Measurements from ENCODE around the gene NRDE2. TPM values are rescaled to one million over a fixed set of nuclear protein-coding genes. Genes with fewer than 3 reads are reported as not detected.
A peak's percentile ranks its signal among the peaks of the same experiment; 100 is the strongest.

Gene NRDE2, protein sequence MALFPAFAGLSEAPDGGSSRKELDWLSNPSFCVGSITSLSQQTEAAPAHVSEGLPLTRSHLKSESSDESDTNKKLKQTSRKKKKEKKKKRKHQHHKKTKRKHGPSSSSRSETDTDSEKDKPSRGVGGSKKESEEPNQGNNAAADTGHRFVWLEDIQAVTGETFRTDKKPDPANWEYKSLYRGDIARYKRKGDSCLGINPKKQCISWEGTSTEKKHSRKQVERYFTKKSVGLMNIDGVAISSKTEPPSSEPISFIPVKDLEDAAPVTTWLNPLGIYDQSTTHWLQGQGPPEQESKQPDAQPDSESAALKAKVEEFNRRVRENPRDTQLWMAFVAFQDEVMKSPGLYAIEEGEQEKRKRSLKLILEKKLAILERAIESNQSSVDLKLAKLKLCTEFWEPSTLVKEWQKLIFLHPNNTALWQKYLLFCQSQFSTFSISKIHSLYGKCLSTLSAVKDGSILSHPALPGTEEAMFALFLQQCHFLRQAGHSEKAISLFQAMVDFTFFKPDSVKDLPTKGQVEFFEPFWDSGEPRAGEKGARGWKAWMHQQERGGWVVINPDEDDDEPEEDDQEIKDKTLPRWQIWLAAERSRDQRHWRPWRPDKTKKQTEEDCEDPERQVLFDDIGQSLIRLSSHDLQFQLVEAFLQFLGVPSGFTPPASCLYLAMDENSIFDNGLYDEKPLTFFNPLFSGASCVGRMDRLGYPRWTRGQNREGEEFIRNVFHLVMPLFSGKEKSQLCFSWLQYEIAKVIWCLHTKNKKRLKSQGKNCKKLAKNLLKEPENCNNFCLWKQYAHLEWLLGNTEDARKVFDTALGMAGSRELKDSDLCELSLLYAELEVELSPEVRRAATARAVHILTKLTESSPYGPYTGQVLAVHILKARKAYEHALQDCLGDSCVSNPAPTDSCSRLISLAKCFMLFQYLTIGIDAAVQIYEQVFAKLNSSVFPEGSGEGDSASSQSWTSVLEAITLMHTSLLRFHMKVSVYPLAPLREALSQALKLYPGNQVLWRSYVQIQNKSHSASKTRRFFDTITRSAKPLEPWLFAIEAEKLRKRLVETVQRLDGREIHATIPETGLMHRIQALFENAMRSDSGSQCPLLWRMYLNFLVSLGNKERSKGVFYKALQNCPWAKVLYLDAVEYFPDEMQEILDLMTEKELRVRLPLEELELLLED
- total RNA-seq, result 10 to 100 TPM; 26.4 to 37.3 TPM

DNA sequence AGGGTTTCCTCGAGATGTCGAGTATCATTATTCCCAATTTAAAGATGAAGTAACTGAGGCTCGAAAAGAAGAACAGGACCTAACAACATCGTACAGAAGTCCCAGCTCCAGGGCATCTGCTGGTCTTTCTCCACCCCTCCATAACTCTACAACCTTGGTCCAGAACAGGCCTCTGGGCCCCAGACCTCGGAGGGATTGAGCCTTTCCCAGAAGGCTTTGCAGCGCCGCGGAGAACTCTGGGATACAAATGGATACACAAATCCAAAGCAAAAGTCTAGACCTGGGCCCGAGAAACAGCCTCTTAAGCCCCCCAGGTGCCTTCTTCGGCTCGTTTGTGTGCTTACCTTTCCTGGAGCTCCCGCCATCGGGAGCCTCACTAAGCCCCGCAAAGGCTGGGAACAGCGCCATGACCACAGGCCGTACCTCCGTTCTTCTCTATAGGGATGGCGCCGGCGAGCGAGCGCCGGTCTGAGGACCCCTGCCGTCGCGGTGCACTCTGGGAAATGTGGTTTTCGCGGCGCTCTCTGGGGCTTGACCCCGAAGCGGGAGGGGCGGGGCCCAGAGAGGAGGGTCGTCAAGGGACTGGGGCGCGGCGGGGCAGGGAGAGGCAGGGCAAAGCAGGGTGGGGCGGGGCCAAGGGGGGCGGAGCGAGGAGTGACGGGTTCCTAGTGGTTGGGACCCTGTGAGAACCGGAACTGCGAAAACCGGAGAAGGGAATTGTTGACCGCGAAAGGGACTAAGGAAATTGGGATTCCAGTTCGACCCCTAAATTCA lies at the start of gene NRDE2:
NRDE2 (minus strand) TSS at position 445 of the 774 bp plus-strand sequence; CDS start at position 408, 37 bp downstream.
- peak; percentile 98 for ATAC-seq (replicated peaks)

DNA sequence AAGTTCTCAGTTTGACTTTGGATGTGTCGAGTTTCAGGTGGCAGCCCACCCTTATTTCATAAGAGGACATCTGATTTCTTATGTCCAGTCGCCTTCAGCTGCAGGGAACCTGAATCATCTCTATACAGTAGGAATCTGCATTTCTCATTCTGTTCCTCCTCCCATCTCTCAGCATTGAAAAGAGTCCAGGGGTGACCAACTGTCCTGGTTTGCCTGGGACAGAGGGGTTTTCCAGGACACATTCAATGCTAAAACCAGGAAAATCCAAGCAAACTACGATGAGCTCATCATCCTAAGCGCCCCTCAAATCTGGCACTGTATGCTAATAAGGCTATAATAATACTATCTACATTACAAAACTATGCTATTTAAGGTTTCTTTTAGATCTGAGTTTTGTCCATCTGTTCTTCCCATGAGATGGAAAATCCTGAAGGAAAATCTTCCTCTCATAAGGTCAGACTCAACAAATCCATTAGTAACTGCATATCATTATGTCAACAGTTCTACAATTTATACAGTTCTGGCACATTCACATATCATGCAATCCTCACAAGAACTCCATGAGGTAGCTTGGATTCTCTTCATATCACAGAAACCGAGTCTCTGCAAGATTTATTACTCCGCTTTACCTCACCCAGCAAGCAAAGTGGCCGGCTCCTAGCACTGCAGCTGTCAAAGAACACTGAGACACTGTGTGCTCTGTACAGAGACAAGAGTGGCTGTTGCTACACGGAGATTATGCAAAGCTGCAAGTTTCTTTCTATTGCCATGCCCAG lies 49.5 kb upstream of the NRDE2 start:
- Mint-ChIP-seq H3K4me3 (no peak overlapping the region), H3K36me3 (ENCODE audit: low read depth) (no peaks in the 10 kb centered on the region), H3K27me3 (no peaks in the 10 kb centered on the region), H3K27ac (no peak overlapping the region), H3K9me3 (no peaks in the 10 kb centered on the region), H3K4me1 (peaks cover 7% of the 10 kb centered on the region)
- ATAC-seq (replicated peaks), result no peak

More for the DNA sequence above, at the start of gene NRDE2:
- Mint-ChIP-seq H3K9me3 (no peaks in the 10 kb centered on the region), H3K4me3 (peak within 1 kb of the TSS; percentile 89), H3K27ac (peak within 1 kb of the TSS; percentile 95), H3K36me3 (ENCODE audit: low read depth) (peaks cover 12% of the 10 kb centered on the region), H3K27me3 (peaks cover 6% of the 10 kb centered on the region), H3K4me1 (peaks cover 9% of the 10 kb centered on the region)

DNA sequence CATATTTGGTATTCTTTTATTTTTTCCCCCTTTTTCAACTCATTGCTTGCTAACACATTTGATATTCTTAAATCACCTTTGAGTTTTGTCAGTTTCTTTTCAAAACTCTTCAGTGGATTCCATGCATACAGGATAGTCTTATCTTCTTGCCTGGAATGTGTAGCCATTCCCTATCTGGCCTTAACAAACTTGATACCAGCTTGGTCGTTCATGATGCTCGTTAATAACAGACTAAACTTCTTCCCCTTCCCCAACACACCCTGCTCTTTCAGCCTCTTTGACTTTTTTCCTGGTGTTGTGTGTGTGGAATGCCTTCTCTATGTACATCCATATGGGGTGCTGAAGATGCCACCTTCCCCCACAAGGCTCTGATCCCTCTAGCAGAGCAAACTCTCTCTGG lies 47.4 kb upstream of the NRDE2 start:
- no peak overlapping the region for H3K4me3 Mint-ChIP-seq
- no peak overlapping the region for H3K27ac Mint-ChIP-seq
- no peak for ATAC-seq (replicated peaks)
- no peaks in the 10 kb centered on the region for H3K36me3 Mint-ChIP-seq (ENCODE audit: low read depth)
- no peaks in the 10 kb centered on the region for H3K4me1 Mint-ChIP-seq
- no peaks in the 10 kb centered on the region for H3K9me3 Mint-ChIP-seq
- H3K27me3 Mint-ChIP-seq, result no peaks in the 10 kb centered on the region

DNA sequence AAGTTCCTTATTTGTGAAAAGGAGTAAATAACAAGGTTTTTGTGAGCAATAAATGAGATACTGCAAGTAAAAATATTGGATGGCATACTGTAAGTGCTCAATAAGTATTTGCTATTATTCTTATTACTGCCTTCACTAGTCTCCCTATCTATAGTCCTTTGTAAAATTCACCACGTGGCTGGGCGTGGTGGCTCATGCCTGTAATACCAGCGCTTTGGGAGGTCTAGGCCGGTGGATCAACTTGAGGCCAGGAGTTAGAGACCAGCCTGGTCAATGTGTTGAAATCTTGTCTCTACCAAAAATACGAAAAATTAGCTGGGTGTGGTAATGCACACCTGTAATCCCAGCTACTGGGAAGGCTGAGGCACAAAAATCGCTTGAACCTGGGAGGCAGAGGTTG lies 46.5 kb upstream of the NRDE2 start:
- Mint-ChIP-seq H3K27me3 (no peaks in the 10 kb centered on the region), H3K36me3 (ENCODE audit: low read depth) (no peaks in the 10 kb centered on the region), H3K4me3 (no peak overlapping the region), H3K4me1 (no peaks in the 10 kb centered on the region), H3K9me3 (no peaks in the 10 kb centered on the region), H3K27ac (no peak overlapping the region)
- no peak for ATAC-seq (replicated peaks)

DNA sequence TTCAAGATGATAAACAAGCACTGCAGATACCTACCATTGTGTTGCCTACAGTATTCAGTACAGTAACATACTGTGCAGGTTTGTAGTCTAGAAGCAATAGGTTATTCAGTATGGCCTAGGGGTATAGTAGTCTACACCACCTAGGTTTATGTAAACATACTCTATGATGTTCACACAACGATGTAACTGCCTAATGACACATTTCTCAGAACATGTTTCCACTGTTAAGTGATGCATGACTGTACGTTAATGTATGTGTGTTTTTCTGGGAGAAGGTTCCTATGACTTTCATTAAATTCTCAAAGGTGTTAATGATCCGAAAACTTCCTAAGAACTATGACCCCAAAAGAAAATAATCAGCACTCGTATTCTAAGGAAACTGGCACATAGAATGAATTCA lies 44.2 kb upstream of the NRDE2 start:
- H3K4me3 Mint-ChIP-seq, result no peak overlapping the region
- H3K27ac Mint-ChIP-seq, result no peak overlapping the region
- H3K9me3 Mint-ChIP-seq, result no peaks in the 10 kb centered on the region
- H3K4me1 Mint-ChIP-seq, result no peaks in the 10 kb centered on the region
- ATAC-seq (replicated peaks), result no peak
- H3K36me3 Mint-ChIP-seq (ENCODE audit: low read depth), result no peaks in the 10 kb centered on the region
- H3K27me3 Mint-ChIP-seq, result no peaks in the 10 kb centered on the region

DNA sequence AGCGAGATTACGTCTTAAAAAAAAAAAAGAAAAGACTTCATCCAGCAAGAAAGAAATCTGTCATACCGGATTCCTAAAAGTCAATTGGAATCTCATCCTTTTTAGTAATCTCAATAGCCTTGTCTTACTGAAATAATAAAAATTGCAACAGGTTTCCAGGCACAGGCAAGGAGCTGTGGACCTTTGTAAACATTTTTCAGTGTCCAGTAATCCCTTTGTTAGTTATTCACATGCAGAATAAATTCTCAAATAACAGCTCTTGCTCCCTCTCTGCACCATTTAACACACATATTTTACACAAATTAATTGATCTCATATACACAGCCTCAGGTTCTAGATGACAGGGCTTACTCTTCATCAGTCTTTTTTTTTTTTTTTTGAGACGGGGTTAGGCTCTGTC lies 43.1 kb upstream of the NRDE2 start:
- Mint-ChIP-seq H3K9me3 (no peaks in the 10 kb centered on the region), H3K27ac (no peak overlapping the region), H3K36me3 (ENCODE audit: low read depth) (no peaks in the 10 kb centered on the region), H3K4me1 (no peaks in the 10 kb centered on the region), H3K4me3 (no peak overlapping the region), H3K27me3 (no peaks in the 10 kb centered on the region)
- ATAC-seq (replicated peaks), result no peak

DNA sequence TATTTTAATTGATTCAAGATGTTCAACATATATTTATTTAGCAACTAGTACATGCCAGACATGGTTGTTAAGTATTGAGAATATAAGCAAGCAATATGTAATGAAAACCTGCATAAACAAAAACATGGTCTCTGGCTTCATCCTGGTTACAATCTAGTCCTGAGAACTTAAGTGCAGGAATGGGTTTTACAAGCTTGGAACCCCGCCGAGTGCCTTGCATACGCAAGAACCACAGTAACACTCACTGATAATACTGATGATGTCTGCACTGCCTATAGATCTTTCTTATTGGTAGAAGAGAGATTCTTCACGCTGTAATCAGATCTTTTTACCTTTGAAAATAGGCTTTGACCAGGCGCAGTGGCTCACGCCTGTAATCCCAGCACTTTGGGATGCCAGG lies 42.1 kb upstream of the NRDE2 start:
- no peaks in the 10 kb centered on the region for H3K4me1 Mint-ChIP-seq
- no peaks in the 10 kb centered on the region for H3K36me3 Mint-ChIP-seq (ENCODE audit: low read depth)
- ATAC-seq (replicated peaks), result no peak
- H3K9me3 Mint-ChIP-seq, result no peaks in the 10 kb centered on the region
- no peak overlapping the region for H3K27ac Mint-ChIP-seq
- H3K4me3 Mint-ChIP-seq, result no peak overlapping the region
- H3K27me3 Mint-ChIP-seq, result no peaks in the 10 kb centered on the region

DNA sequence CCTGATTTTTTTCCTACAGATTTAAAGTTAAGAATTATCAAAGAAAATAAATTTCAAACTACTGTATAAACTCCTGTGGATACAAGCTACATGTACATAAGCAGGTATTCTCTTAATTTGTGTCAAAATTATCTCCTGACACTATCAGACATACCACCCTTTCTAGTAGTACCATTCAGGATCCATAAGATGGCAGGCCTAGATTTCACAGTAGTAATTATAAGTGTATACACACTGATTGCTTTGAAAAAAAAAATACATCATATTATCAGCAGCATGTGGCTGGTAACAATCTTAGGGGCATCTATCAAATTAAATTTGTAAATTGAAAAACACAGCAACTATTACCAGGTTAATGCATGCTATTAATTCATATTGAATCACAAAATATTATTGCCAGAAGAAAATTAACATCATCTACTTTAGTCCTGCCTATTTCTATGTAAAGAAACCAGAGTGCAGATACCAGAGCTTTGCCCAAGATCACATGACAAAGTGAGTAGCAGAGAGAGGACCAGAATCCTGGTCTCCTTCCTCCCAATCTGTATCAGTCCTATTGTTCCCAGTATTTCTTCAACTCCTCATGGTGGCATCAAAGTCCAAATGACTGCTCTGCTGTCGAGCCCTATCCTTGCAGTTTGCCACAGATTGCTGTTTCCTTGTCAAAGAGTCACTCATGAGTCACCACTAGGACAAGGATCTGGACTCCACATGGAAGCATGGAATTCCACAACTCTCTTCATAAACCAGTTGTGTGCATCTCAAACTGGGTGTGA lies 37.4 kb upstream of the NRDE2 start:
- H3K27me3 Mint-ChIP-seq, result no peaks in the 10 kb centered on the region
- H3K9me3 Mint-ChIP-seq, result no peaks in the 10 kb centered on the region
- ATAC-seq (replicated peaks), result peak; percentile 66
- H3K36me3 Mint-ChIP-seq (ENCODE audit: low read depth), result no peaks in the 10 kb centered on the region
- H3K27ac Mint-ChIP-seq, result no peak overlapping the region
- H3K4me1 Mint-ChIP-seq, result no peaks in the 10 kb centered on the region
- H3K4me3 Mint-ChIP-seq, result no peak overlapping the region

DNA sequence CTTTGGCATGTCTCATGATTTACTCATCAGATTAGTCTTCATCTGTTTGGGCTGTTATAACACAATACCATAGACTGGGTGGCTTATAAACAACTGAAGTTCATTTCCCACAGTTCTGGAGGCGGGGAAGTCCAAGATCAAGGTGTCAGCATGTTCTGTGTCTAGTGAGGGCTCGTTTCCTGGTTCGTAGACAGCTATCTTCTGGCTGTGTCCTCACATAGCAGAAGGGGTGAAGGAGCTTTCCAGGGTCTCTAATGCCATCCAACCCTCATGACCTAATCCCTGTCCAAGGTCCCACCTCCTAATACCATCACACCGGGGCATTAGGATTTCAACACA lies 30.8 kb upstream of the NRDE2 start:
- H3K4me3 Mint-ChIP-seq, result no peak overlapping the region
- H3K27me3 Mint-ChIP-seq, result peaks cover 13% of the 10 kb centered on the region
- ATAC-seq (replicated peaks), result no peak
- no peaks in the 10 kb centered on the region for H3K4me1 Mint-ChIP-seq
- H3K9me3 Mint-ChIP-seq, result no peaks in the 10 kb centered on the region
- no peak overlapping the region for H3K27ac Mint-ChIP-seq
- H3K36me3 Mint-ChIP-seq (ENCODE audit: low read depth), result no peaks in the 10 kb centered on the region

DNA sequence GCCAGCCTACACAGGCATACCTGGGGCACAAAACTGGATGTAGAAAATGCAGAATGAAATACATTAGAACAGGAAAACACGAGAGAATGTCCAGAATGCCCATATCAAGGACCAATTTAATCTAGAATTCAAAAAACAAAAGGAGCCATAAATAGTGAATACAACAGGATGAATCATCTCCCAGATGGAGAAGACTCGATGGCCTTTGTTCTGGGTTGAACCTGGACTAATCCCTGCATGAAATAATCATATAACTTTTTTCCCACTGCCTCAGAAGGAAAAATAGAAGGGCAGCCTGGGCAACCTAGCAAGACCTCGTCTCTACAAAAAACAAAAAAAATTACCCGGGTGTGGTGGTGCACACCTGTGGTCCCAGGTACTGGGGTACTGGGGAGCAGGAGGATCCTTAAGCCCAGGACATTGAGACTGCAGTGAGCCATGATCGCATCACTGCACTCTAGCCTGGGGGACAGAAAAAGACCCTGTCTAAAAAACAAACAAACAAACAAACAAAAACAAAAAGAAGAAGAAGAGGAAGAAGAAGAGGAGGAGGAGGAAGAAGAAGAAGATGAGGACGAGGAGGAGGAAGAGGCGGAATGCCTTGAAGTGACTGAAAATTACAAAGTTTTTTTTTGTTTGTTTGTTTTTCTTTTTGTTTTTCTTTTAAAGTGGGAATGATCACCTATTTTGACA lies 30.3 kb upstream of the NRDE2 start:
- no peak for ATAC-seq (replicated peaks)
- no peaks in the 10 kb centered on the region for H3K4me1 Mint-ChIP-seq
- no peaks in the 10 kb centered on the region for H3K36me3 Mint-ChIP-seq (ENCODE audit: low read depth)
- H3K27ac Mint-ChIP-seq, result no peak overlapping the region
- peaks cover 13% of the 10 kb centered on the region for H3K27me3 Mint-ChIP-seq
- H3K4me3 Mint-ChIP-seq, result no peak overlapping the region
- H3K9me3 Mint-ChIP-seq, result no peaks in the 10 kb centered on the region

DNA sequence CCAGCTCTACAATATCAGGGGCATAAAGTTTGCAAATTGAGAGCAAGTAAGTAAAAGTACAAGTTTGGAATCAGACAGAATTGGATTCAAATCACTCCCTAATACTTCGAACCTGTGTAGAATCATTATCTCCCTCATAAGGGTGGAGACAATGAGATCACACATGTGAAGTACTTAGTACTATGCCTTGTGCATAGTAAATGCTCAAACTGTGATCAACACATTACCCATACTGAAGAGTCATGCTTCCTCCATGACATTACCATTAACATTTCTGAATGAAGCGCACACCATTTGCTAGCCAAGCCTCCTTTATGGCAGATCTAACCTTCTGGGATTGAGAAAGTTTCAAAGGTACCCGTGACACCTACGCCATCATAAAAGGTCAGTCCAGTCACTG lies 26.6 kb upstream of the NRDE2 start:
- Mint-ChIP-seq H3K4me1 (no peaks in the 10 kb centered on the region), H3K9me3 (no peaks in the 10 kb centered on the region), H3K27me3 (peaks cover 9% of the 10 kb centered on the region), H3K27ac (no peak overlapping the region), H3K36me3 (ENCODE audit: low read depth) (no peaks in the 10 kb centered on the region), H3K4me3 (no peak overlapping the region)
- ATAC-seq (replicated peaks), result no peak

DNA sequence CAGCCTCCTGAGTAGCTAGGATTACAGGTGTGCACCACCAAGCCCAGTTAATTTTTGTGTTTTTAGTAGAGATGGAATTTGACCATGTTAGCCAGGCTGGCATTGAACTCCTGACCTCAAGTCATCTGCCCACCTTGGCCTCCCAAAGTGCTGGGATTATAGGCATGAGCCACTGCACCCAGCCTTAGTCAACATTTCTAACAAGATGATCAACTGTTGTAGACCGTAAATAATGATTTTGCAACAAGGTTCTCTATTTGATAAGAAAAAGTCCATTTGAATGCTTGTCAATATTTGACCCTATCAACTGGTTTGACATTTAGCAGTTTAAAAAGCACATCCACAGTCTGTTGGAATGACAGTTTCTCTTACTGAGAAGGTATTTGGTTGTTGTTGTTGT lies 25.2 kb upstream of the NRDE2 start:
- Mint-ChIP-seq H3K27ac (no peak overlapping the region), H3K27me3 (peaks cover 5% of the 10 kb centered on the region), H3K4me3 (no peak overlapping the region), H3K4me1 (no peaks in the 10 kb centered on the region), H3K9me3 (no peaks in the 10 kb centered on the region), H3K36me3 (ENCODE audit: low read depth) (no peaks in the 10 kb centered on the region)
- ATAC-seq (replicated peaks), result no peak
